Esophagus muscularis mucosa (tissue), 3 donors: ENCODE results near the gene DIS3L.

Source experiments
- CTCF ChIP-seq, 3 experiments: fragments of 200-600 bp in 2 of 3; fragments of 450-650 bp in 1 of 3; sonication (generic) in 2 of 3; IDR thresholded peaks; one replicate each; pipeline ENCODE4 v1.5.1; 2017 to 2019; ENCODE audit warnings: antibody characterized with exemption in 3 of 3, mild to moderate bottlenecking in 2 of 3, moderate library complexity in 1 of 3
- POLR2A ChIP-seq: fragments of 450-650 bp; IDR thresholded peaks from one replicate; pipeline ENCODE4 v1.6.1; 2017; ENCODE audit warnings: antibody characterized with exemption, moderate library complexity, mild to moderate bottlenecking, low read depth

- TF ChIP-seq CTCF (IDR thresholded peaks at IDR 0.05): no peak
- no peak for TF ChIP-seq POLR2A
These were observed 42.1 kb upstream of the DIS3L start for GRCh38 chr15:66251065-66251789.
